ENCODE data around the gene SLC6A17.

Gene SLC6A17

DNA sequence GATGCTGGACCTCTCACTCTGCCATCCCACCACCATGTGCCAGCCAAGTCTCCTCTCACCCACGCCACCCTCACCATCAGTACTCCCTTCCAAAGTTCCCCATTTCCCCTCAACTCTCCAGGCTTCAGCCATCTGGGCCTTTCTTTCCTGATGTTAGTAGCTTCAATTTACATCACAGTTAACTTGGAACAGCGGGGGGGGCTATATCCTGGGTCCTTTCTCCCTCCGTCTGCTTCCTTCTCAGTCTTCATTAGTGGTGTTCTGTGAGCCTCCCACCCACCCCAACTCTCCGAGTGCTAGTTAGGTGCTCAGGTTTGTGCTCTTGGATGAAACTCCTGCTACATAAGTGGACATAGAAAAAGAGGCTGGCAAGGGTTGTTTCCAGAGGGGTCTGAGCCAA is 91.8 kb downstream of the SLC6A17 start:
- DNase-seq (ENCODE audit: low spot score) = no peak

GRCh38 chr1:110242731-110243130 is 92.4 kb downstream of the SLC6A17 start:
- no peak for DNase-seq (ENCODE audit: low spot score)

- no peak for DNase-seq (ENCODE audit: low spot score)
Measured at GRCh38 chr1:110243146-110243545, 92.9 kb downstream of the SLC6A17 start.

GRCh38 chr1:110243574-110243973 is 93.3 kb downstream of the SLC6A17 start:
- DNase-seq (ENCODE audit: low spot score) = no peak

DNA sequence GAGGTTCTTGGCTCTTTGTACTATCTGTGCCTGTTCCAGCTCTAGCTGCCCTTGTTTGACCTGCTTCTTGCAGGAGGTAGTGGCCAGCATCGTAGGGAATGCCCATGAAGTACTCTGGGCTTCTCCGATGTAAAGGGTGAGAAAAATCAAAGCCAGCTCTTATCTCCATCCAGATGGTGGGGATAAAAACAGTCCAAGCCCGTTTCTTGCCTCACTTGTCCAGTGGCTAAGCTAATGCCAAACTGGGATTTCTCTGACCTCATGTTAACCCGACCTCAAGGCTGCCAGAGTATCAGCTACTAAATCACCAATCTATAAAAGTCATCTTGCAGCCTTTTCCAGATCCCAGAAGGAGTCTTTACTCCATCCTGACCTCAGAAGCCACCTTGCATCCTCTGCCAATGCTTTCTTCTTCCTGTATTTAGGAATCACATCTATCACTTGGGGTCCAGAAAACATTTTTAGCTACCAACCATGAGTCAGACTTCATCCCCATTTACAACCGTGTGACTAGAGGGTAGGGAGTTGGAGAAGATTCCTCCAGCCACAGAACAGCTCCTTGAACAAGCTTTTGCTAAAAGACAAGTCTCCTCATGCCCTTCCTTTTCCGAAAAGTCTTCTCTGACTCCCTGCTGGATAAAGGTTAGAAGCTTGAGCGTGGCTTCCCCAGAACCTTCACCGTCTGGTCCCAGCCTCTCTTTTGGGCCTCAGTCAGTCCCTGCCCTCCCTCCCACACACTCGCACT is 95.8 kb downstream of the SLC6A17 start:
- no peak for DNase-seq (ENCODE audit: low spot score)

DNA sequence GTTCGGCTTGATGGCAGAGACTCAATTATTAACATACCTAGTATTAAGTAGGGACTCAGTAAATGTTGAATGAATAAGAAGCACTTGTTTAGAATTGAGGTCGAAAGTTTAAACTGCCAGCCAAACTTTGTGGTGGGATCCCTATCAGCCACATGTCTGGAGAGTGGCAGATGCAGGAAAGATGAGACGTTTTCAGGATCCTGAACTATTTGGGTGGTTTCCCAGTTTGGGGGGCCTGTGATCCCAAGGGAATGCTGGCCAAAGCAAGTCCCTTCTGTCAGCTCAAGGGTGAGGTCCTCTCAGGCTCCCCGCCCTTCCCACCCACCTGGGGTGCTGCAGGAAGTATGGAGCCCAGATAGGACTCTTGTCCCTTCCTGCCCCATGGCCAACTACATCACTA is 98.5 kb downstream of the SLC6A17 start:
- DNase-seq (ENCODE audit: low spot score) = no peak

DNA sequence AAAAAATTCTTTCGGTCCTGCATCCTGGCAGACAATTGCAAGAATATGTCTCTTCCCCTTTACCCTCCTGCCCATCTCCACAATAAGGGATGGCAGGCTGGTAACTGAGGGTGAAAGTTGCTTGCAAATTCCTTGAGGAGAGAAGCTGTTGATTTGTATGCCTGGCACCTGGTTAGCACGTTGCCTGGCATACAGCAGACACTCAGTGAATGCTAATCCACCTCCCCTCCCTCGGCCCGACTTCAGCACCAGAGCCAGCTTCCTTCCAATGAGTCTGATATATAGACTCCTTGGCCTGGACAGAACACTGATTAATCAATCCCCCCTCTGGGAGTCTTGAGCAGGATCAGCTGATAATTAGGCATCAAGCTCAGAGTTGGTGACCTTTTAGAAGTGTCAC is 99.0 kb downstream of the SLC6A17 start:
- DNase-seq (ENCODE audit: low spot score) = no peak

DNA sequence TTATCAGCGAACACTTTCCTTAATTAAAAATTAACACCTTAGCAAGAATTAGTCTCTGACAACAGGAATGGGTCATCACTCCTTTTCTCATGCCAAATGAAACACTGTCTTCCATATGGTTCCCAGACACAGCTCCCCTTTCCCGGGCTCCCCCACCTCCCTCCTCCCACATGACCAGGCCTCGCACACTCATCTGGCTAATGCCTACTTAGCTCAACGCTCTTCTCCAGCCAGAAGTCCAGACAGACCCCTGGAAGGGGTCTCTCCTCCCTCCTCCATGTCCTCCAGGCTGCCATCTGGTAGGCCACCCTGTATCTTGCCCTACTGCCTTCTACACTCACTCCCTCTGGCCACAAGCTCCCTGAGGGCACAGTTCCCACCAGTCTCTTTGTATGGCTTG is 99.7 kb downstream of the SLC6A17 start:
- DNase-seq (ENCODE audit: low spot score) = no peak

DNA sequence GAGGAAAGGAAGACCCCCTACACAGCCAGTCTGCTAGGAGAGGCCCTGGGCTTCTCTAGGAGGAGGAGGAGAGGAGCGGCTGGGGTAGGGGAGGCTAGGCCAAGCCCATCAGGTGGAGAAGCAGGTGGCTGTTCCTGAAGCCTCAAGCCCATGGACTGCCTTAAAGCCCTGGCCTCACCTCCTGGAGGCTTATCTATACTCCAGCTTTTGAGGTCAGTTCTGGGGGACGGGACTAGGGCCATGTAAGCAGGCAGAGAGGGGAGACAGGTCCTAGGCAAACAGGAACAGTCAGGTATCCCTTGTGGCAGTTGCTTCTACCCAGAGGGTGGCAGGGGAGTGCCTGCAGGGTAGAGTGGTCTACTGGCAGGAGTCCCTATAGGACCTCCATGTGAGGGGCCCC is 100.5 kb downstream of the SLC6A17 start:
- DNase-seq (ENCODE audit: low spot score) = no peak

Measured in CD4-positive, alpha-beta T cell treated with Interleukin-6 at 100 ng/mL for 8 hours (primary cell).